ENCODE results near the gene RFNG.

Gene RFNG

DNA sequence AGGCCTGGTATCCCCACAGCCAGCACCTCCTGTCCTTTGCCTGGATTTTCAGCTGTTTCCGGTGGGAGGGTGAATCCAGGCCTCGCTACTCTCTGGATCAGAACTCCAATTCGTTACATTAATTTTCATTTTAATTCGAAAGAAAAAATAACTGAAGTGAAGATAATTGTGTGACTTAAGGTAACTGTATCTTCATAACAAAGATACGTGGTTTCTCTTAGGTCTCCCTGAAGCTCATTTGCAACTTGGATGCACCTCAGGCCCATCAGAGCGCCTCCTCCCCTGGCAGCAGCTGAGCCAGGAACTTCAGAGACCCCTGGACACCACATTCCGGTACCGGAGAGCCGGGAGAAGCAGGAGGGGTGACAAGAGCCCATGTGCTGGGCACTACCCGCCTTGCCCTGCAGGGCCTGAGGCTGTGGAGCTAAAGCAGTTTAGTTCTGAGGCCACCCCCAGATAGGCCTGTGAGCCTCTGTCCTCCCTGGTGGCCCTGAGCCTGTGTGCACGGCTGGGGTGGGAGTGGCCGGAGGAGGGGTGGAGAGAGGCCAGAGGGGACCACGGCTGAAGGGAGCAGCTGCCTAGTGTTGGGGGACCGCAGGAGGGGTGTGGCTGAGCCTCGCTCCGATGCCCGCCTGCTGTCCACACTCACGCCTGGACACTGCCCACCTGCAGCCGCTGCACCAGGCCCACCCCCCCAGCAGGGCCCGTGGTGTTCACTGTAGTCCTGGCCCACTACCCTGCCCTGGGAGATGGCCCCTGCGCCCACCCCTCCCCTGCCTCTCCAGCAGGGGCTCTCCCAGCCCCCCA is 25.4 kb upstream of the RFNG start:
- DNase-seq = no peak

- no peak for DNase-seq
Observed at GRCh38 chr17:82076018-82076784, 24.6 kb upstream of the RFNG start.

GRCh38 chr17:82073446-82073845 is 21.8 kb upstream of the RFNG start:
- DNase-seq = no peak

- DNase-seq = no peak
Observed at GRCh38 chr17:82072827-82073226, 21.2 kb upstream of the RFNG start.

DNA sequence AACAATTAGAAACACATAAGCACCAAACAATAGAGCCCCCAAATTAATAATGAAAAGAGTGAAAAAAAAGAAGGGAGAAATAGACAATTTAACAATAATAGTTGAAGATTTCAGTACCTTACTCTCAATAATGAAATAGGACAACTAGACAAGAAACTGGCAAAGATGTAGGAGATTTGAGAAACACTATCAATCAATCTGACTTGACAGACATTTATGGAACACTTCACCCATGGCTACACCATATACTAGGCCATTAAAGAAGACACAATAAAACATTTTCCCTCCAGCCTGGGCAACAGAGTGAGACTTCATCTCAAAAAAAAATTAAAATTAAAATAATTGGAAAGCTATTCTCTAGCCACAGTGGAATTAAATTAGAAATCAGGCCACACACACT is 19.0 kb upstream of the RFNG start:
- DNase-seq = no peak

DNA sequence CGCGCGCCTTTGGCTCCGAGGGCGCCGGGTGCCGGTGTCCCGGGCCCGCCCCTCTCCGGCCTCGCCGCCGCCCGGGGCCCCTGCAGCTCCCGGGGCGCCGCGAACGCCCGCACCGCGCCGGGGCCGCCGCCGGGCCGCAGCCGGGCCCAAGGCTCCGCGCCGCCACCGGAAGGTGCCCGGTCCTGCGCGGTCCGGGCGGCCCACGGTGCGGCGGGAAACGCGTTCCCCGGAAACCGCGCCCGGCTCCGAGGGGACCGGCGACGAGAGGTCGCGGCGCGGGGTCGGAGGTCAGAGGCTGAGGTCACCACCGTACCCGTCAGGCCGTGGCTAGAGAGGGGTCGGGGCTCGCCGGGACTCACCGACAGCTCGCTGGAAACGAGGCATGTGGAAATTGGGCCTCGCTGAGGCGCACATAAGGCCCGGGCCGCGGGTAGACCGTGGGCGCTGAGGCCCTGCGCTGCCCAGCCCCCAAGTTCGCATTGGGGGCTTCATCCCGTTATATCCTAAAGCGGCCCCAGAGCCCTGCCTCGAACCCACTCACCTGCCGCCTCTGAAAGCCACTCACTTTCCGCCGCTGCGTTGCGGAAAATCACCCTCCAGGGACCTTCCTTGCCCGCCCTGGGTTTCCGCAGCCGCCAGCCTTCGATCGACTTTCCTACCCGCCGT is 14.2 kb upstream of the RFNG start, which contains the start of gene DUS1L:
TSS of gene DUS1L (minus strand) at position 167 of the 666 bp plus-strand sequence. CDS start 745 bp downstream, outside the sequence.
- DNase-seq = peak; percentile 60

DNA sequence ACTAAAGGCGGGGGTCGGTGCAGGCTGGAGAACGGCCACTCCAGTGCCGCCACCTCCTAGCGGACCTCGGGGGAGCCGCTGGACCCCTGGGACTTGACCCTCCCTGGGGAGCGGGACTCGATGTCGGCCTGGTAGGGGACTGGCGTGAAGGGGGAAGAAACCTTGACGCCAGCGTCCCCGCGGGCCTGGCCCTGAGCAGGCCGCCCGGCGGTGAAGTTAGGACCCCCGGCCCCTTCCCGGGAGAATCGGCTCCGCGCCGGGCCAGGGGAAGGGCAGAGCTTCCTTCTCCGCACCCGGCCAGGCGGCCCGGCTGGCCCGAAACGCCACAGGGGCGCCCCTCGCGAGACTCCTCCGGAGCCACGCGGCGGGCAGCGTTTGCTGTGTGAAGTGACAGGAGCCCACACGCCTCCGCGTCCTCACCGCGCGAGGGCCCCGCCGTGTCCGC is 13.6 kb upstream of the RFNG start:
- no peak for DNase-seq

DNA sequence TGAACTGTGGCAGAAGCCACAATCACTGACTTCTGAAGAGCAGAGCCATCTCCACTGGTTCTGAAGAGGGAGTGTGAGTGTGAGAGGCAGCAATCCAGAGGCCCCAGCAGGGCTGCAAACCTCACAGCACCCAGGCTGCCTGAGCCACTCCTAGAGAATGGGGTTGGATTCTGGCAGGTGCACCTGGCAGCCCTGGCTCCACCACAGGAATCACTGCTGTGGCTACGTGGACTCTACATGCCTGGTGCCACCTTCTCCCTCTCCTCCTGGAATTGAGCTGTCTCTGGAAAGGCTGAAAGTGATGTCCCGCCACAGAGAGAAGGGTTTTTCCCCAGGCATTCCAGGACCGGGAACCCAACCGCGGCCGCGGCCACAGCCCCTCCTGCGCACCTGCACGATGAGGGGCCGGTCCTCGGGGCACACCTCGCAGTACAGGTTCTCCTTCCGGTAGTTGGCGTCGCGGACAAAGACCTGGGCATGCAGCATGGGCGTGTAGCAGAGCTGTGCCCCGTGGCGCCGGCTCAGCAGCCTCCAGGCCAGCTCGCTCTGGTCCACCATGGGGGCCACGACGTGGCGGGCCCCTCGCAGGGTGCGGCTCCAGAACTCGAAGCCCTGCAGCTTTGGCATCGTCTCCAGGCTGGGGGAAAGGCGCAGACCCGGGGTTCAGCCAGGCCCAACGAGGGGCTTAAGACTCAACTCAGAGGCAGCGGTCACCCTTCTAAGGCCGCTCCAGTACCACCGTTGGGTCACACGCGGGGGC is 13.0 kb upstream of the RFNG start:
- no peak for DNase-seq

DNA sequence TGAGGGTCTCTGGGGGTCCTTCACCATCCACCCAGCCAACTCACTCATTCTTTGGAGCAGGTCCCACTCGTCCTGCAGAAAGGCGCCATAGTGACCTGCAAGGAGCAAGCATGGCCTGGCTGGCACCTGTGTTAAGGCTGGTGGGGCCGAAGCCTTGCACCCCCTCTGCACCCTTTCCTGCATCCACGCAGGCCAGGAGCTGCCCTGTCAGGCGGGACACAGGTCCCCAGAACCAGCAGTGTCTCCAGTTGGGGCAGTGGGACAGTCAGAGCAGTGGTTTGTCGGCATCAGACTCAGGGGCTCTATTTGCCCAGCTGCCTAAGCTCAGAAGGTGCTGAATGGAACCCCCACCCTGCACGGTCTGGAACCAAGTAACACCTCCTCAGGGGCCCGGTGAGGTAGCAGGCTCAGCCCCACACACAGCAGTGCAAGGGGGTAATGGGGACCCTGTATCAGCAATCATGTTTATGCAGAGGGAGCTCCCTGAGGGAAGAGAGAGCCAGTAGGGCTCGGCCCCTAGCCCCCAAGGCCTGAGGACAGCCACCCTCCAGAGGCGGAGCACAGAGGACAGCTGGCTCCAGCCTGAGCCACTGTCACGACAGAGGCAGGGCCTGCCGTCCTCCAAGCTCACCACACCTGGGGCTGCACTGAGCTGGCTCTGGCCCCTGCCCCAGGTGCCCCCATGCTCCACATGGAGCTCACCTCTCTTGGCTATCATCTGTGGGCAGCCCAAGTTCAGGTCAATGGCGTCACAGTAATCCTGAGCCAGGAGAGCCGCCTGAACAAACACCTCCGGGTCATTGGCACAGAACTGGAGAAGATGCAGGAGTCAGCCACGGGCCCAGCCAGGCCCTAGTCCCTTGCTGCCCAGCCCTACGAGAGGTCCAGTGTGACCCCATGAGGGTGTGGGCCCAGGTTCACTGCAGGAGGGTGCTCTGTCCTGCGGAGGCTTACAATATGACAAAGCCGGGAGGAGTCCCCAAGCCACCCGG is 12.1 kb upstream of the RFNG start:
- DNase-seq = no peak

DNA sequence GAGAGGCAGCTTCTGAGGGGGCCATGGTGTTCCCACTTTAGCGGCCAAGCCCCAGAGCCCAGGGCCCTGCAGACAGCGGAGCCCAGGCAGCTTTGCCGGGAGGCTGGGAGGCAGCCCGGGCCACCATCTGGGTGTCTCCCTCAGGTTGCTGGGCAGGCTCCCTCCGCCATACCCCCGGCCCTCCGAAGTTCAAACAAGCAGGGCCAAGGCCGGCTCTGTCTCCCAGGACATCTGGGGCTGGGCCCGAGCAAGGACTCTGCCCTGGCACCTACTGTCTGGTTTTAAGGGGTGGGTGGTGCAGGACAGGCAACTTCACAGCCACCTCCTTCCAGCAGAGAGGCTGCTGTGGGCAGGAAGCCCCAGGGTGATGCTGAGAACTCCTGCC is 11.4 kb upstream of the RFNG start:
- DNase-seq = no peak

- DNase-seq = no peak
Observed at GRCh38 chr17:82062076-82062983, 10.7 kb upstream of the RFNG start.

- no peak for DNase-seq
Observed at GRCh38 chr17:82061047-82061925, 9.7 kb upstream of the RFNG start.

- DNase-seq = no peak
Observed at GRCh38 chr17:82060614-82061013, 9.0 kb upstream of the RFNG start.

GRCh38 chr17:82060001-82060380 is 8.4 kb upstream of the RFNG start:
- DNase-seq = no peak

- DNase-seq = no peak
Observed at GRCh38 chr17:82059272-82060000, 7.8 kb upstream of the RFNG start.

DNA sequence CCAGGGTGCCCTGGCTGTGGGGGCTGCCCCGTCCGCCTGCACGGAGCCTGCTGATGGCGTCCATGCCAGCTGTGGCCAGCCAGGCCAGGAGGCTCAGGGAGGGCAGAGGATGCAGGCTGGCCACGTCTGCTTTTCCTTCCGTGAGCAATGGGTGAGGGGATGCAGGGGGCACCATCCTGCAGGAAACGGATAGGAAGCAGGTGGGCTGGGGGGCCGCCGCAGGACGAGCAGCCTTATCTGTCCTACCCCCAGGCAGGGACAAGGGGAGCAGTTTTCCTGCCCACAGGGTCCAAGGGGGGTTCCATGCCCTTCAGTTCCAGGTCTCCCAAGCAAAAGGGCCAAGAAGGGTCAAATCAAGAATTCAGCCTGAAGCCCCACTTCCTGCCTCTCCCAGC is 7.2 kb upstream of the RFNG start:
- DNase-seq = no peak

- no peak for DNase-seq
Observed at GRCh38 chr17:82058230-82058854, 6.7 kb upstream of the RFNG start.
